ENCODE results near the gene SPNS3.
A peak's percentile ranks its signal among the peaks of the same experiment; 100 is the strongest.

SPNS3 gene

DNA sequence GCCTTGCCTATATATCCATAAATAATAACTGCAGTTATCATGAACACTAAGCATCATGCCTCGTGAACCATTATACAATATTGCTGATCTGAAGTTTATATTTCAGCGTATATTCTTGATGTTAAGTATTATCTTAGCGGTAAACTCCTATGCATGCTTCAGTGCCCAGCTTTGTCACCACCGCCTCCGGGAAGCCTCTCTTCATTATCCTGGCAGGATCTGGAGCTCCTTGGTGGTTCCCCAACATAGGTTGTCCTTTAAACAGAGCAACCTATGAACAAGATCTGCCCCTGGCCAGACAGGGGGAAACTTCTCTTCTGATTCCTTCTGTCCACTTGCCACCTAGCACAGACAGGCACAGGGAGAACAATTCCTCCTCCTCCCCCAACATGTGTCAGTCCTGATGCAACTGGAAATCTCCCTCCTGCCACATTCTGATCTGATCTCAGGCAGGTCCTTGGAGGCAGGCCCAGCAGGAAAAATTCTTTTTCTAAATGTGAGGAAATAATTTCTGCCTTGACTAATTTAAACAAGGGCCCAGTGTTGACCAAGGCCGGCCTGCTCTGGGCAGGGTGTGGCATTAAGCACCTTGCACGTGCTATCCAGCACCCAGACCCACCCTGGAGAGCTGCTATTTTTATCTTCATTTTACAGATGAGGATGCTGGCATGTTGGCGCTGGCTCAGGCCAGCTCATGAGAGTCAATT is 87.3 kb downstream of the SPNS3 start:
- DNase-seq (ENCODE audit: low read depth, low spot score) = peak; percentile 64
- H3K27ac ChIP-seq = peak overlapping the region; percentile 90

DNA sequence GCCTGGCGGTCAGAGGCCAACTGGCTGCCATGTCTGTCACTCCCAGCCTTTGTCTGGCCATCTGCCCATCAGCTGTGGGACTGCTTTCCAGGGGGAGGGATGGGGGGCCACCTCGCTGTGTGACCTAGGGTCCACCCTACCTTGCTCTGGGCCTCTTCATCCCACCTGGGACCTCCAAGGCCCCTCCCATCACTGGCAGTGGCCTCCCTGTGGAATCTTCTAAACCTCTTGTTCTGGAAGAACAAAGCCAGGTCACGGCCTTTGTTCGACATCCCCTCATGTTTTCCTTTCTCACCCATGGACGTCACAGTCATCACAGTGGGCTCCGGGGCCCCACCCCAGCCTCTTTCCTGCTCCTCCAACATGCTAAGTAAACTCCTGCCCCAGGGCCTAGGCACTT is 88.9 kb downstream of the SPNS3 start:
- no peak for DNase-seq (ENCODE audit: low read depth, low spot score)
- no peak overlapping the region for H3K27ac ChIP-seq

DNA sequence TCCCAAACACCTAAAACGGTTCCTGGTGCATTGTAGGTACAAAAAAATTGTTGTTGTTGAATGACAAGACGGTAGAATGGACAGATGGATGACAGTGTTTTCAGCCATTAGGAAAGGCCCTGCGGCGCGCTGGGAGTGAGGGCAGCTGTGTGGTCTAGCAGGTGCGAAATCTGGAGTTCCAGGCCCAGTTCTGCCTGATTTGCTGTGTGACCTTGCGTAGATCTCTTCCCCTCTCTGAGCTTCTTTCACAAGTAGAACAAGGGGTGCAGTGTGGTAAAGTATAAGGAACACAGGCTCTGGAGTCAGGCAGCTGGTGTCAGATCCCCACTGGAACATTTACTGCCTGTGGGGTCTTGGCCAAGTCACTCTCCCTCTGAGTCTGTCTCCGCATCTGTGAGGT is 90.2 kb downstream of the SPNS3 start:
- DNase-seq (ENCODE audit: low read depth, low spot score) = no peak
- H3K27ac ChIP-seq = no peak overlapping the region

DNA sequence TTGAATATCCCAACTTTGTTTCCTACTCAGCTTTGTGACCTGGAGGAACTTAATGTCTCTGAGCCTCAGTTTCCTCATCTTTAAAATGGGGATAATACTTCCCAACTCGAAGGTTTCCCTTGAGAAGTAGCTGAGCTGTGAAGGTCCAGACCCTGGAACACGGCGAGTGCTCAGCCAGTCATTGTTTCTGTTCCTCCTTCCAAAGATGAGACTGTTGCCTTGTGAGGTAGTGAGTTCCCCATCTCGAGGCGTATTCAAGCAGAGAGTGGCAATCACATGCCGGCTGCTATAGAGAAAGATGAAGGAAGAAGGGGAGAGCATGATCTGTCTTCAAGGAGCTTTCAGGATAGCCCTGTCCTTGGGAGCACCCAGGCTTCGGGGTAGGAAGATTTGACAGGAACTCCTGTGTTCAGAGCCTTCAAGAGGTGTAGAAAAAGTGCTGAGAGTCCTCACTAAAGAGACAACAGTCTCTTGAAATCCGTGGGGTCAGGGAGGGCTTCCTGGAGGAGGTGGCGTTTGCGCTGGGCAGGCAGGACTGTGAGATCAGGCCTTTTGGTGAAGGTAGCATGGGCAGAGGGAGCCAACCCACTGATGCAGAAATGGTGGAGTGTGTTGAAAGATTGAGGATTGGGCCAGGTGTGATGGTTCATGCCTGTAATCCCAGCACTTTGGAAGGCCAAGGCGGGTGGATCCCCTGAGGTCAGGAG is 92.1 kb downstream of the SPNS3 start:
- DNase-seq (ENCODE audit: low read depth, low spot score) = no peak
- no peak overlapping the region for H3K27ac ChIP-seq

DNA sequence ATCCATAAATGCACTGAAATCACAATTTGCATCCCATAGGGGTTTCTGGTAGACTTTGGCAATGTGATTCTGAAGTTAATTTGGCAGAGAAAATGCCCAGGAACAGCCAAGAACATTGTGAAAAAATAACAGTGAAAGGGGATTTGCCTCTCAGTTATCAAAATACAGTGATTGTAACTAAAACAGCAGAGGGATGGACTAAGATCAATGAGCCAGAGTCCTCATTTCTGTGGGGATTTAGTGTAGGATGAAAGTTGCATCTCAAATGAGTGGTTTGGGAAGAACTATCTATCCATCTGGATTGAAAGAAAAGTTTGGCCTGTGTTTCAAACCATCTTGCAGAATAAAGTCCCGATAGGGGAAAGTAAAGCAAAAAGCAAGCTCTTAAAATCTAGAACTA is 93.4 kb downstream of the SPNS3 start:
- DNase-seq (ENCODE audit: low read depth, low spot score) = no peak
- H3K27ac ChIP-seq = no peak overlapping the region

DNA sequence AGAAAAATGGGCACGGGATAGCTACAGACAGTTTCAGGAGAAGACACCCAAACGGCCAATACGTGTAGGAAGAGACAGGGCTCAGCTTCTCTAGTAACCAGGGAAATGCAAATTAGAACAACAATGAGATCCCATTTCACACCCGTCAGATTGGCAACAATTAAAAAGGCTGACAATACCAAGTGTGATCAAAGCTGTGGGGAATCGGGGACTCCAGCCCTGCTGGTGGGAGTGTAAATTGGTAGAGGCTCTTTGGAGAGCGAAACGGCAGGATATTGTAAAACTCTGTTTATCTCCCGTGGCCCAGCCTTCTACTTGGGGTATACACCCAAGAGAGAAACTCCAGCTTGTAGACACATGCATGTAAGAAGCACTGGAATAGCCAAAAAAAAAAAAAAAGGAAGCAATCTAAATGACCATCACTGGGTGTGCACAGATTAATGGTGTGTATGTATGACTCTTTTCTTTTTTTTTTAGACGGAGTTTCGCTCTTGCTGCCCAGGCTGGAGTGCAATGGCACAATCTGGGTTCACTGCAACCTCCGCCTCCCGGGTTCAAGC is 93.9 kb downstream of the SPNS3 start:
- DNase-seq (ENCODE audit: low read depth, low spot score) = no peak
- H3K27ac ChIP-seq = no peak overlapping the region

DNA sequence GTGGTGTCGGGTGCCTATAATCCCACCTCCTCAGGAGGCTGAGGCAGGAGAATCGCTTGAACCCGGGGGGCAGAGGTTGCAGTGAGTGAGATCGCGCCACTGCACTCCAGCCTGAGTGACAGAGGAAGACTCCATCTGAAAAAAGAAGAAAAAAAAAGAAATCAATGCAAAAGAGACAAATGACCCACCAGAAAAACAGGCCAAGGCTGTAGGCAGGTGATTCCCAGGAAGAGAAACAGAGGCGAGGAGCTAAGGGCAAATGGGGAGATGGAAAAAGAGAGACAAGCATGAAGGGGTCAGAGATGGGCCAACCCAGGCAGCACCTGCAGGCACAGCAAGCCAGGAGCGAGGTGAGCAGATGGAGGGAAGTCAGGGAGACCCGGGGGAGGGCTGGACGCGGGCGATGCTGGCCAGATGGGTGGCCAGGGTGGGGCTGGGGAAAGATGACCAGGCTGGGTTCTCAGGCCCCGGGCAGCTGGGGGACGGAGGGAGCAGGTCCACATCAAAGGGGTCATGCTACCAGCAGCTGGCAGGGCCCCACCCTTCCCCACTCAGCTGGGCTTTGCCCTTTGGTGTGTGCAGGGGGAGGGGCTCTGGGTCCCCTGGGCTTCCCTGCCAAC is 95.9 kb downstream of the SPNS3 start:
- no peak for DNase-seq (ENCODE audit: low read depth, low spot score)
- no peak overlapping the region for H3K27ac ChIP-seq

DNA sequence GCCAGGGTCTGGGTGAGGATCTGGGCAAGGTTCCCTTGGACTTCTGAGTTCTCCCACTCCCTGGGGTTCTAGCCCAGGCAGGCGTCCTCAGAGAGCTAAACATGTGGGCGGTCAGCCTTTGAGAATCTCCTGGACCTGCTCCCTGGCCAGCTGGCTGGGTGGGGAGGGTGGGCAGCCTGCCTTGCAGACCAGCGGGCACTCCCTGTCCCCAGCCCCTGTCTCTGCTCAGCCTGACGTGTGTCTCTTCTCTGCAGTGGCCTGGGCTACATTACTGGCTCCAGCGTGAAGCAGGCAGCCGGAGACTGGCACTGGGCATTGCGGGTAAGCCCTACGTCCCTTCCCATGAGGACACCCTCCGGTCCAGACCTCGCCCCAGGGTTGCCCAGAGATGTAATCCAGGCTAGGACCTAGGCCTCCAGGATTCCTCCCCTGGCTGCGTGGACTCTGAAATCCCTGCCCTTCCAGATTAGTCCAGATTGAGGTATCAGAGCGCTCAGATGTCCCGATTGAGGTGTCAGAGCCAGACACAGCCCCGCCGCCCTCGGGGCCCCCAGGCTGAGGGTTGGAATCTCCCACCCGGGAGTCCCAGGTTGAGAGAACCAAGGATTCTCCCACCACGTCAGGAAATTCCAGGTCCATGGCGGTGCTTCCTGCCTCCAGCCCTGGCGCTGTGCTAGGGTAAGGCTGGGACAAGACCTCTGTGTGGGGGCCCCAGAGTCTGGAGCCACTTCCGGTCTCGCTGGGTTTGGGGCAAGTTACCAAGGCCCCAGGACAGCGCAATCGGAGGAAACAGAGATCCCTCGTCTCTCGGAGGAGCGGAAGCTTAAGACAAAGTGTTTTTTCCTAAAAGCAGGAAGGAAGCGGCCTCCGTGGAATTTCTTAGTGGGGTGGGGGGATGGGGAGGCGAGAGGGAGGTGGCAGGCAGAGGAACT is 97.3 kb downstream of the SPNS3 start:
- no peak for DNase-seq (ENCODE audit: low read depth, low spot score)
- H3K27ac ChIP-seq = no peak overlapping the region

DNA sequence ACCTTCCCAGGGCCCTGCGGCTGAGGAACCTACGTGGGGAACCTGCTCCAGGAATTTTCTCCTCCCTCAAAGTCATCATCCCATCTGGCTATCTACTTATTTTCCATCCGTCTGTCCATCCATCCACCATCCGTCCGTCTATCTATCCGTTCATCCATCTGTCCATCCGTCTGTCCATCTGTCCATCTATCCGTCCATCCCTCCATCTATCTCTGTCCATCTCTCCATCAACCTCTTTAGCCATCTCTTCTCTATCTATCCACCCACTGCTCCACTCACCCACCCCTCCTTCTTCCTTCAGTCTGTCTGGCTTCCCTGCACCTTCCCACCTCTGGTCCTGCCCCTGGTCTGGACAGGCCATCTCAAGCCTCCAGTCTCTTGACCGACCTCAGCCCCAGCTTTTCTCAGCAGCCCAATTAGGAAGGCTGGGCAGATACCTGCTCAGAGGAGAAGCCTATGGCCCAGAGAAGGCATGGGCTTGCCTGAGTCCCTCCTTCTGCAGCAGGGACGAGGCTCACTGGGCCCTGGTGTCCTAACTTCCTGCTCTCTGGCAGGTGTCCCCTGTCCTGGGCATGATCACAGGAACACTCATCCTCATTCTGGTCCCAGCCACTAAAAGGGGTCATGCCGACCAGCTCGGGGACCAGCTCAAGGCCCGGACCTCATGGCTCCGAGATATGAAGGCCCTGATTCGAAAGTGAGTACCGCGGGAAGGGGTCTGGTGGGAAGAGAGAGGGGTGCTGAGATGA is 98.4 kb downstream of the SPNS3 start:
- H3K27ac ChIP-seq = no peak overlapping the region

DNA sequence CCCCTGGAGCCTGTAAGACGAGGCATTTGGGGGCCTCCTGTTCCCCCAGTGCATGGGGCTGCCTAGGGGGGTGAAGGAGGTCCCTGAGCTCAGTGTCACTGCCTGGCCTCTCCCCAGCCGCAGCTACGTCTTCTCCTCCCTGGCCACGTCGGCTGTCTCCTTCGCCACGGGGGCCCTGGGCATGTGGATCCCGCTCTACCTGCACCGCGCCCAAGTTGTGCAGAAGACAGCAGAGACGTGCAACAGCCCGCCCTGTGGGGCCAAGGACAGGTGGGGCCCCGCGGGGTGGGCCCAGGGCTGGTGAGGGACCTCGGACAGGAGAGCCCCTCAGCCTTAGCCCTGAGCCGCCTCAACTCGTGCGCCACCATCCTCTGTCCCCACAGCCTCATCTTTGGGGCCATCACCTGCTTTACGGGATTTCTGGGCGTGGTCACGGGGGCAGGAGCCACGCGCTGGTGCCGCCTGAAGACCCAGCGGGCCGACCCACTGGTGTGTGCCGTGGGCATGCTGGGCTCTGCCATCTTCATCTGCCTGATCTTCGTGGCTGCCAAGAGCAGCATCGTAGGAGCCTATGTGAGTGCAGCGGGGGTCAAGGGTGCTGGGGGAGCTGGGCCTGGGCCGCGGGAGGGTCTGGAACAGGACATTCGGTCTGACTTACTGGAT is 99.3 kb downstream of the SPNS3 start:
- no peak for DNase-seq (ENCODE audit: low read depth, low spot score)
- no peak overlapping the region for H3K27ac ChIP-seq

More for the DNA sequence above, 98.4 kb downstream of the SPNS3 start:
- DNase-seq (ENCODE audit: low read depth, low spot score) = no peak

DNA sequence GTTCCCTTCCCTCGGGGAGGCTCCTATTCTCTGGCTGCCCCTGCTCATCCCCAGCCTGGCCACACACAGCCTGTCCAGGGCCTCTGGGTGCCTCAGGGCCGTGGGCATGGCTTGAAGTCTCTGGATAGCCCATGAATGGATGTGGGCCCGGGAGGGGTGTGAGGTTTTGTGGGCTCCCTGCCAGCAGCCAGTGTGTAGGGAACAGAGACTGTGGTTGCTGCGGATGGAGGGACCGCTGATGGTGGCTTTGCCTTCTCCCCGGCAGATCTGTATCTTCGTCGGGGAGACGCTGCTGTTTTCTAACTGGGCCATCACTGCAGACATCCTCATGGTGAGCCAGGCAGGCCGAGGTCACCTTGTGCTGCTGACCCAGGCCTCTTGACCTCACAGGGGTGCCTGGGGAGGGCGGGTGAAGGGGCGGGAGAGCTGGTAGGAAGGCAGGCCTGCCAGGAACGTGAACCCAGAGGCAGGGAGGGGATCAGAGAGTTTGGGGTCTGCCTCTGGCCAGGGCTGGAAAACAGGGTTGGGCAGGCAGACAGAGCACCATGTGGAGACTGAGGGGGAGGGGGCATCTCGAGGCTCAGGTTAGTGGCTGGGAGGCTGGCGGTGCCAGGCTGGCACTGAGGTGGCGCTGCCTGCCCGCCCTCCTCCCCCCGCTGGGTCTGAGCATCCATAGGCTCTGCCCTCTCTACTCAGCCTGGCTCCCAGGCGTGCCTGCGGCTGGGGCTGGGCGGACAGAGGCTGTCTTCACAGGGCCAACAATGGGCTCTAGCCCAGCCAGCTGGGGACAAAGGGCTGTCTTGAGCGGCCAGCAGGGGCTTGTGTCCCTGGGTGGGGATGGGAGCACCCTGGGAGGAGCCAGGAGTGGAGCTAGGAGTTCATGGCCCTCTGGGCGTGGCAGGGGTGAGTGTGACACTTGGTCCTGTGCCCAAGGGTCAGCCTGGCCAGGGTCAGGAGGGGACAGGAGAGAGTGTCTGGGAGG is 100.1 kb downstream of the SPNS3 start:
- H3K27ac ChIP-seq = no peak overlapping the region
- no peak for DNase-seq (ENCODE audit: low read depth, low spot score)

DNA sequence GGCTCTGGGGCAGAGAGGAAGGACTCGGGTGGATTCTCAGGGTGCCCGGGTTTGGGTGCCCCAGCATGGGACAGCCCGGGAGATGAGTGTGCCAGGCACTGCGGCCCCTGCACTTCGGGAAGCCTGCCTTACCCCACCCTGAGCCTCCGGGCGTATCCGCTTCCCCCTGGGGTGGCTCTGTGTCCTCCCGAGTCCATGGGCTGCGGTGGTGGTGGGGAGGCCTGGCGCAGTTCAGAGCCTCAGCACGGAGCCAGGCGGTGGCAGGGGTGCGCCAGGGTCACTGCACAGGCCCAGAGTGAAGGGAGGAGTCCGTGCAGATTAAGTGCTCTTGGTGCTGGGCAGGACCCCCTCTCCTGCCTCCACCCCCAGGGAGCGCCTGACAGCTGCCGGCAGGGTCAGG is 100.8 kb downstream of the SPNS3 start:
- no peak for DNase-seq (ENCODE audit: low read depth, low spot score)
- no peak overlapping the region for H3K27ac ChIP-seq

DNA sequence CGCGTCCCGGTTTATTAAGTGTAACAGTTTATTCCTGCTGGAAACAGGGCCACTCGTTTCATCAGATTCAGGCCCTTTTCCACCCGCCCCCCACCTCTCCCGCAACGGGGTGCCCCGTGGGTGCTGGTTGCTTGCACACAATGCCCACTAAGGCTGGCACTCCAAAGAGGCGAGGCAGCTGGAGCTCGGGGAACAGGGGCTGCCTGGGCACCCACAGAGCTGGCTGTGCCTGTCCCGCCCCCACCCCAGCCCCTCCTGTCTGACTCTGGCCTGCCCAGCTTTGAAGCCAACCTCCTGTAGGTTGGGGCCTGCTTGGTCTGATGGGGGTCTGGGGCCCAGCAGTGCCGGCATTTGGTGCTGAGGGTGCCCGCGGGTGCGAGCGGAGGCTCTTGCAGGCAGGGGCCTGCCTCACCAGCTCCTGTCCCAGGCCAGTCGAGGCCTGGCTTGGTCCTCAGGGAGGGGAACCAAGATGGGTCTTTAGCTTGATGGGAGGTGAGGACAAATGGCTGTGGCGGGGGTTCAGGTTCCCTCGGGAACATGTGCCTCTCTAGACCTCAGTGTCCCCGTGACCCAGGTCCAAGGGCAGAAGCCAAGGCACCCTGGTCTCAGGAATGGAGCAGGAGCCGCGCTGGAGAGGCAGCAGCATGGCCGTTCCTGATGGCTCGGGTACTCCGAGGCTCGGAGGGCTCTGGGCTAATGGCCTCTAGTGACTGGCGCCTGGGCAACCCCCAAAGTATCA is 101.4 kb downstream of the SPNS3 start:
- no peak for DNase-seq (ENCODE audit: low read depth, low spot score)
- H3K27ac ChIP-seq = no peak overlapping the region

DNA sequence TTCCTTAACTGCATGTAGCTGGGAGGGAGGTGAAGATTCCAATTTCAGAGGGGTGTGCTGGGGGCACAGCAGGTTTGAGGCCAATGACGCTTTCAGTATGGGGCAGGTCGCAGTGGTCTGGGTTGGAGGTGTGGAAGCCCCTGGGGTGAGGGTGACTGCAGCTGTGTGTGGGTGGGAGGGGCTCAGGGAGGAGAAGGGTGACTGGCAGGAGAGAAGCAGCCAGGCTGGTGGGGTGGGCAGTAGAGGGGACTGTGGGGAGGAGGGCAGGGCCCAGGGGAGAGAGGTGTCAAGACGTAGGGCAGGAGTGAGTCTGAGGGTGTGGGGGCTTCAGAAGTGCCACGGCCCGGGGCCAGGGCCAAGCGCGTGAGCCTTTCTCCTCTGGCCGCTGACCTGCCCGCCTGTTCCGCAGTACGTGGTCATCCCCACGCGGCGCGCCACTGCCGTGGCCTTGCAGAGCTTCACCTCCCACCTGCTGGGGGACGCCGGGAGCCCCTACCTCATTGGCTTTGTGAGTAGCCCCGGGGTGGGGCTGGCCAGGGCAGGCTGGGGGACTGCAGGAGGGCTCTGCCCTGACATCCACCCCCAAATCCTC is 102.0 kb downstream of the SPNS3 start:
- DNase-seq (ENCODE audit: low read depth, low spot score) = no peak
- H3K27ac ChIP-seq = no peak overlapping the region

DNA sequence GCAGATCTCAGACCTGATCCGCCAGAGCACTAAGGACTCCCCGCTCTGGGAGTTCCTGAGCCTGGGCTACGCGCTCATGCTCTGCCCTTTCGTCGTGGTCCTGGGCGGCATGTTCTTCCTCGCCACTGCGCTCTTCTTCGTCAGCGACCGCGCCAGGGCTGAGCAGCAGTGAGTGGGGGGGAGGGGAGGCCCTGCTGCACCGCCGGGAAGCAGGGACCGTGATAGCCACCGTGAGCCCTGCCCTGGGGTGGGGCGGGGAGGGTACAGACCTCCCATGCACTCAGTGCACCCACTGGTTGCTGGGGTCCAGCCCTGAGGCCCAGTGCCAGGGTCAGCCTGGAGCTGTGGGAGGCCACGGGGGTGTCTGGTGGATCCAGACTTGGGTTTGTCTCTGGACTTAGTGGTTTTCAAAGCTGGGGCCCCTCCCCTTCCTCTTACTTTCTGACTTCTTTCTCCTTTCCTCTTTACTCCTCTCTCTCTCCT is 102.6 kb downstream of the SPNS3 start:
- no peak for DNase-seq (ENCODE audit: low read depth, low spot score)
- no peak overlapping the region for H3K27ac ChIP-seq

DNA sequence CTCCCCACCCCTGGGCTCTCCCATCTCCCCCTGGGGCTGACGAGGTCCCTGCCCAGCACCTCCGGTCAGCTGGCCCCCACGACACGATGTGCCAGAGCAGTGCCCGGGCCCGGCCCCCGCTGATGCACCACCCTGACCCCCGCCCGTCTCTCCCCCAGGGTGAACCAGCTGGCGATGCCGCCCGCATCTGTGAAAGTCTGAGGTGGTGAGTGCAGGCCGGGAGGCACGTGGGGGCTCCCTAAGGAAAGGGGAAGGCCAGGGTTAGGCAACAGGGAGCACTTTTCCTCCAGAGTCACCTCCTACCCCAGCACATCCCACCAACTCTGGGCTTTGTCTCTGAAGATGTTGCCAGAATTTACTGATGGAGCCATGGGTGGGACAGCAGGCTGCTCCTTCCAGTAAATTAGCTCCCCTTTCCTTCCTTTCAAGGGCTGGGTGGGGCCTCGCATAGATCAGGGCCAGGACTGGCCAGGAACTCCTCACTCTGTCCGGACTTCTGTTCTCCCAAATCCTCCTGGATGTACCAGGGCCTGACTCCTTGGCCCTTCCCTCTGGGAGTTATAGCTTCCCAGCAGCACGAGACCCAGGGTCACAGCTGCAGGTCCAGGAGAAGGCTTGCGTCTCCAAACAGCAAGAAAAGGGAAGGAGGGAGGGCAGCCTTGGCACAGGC is 103.1 kb downstream of the SPNS3 start:
- H3K27ac ChIP-seq = no peak overlapping the region
- no peak for DNase-seq (ENCODE audit: low read depth, low spot score)
